Ovary (tissue), 3 donors: ENCODE data around the gene TRPM3.

Source experiments
- CTCF ChIP-seq, 3 donors: fragments of 450-650 bp in 2 of 3; fragments of 200-600 bp in 1 of 3; IDR thresholded peaks; one replicate each; pipeline versions ENCODE4 v1.5.1 to v1.8.0; 2016 to 2022; ENCODE audit warnings: antibody characterized with exemption in 3 of 3, mild to moderate bottlenecking in 1 of 3
- EP300 ChIP-seq: sonication (generic); formaldehyde crosslinking; IDR thresholded peaks from one replicate; pipeline ENCODE4 v1.6.1; 2017; ENCODE audit warnings: antibody characterized with exemption
- POLR2A ChIP-seq: fragments of 450-650 bp; IDR thresholded peaks from one replicate; pipeline ENCODE4 v1.6.1; 2017; ENCODE audit warnings: antibody characterized with exemption, mild to moderate bottlenecking, moderate library complexity
- donor health status: DM: no; HTN: no; CAD: no.

- no peak for TF ChIP-seq CTCF (IDR thresholded peaks at IDR 0.05)
- no peak for TF ChIP-seq EP300
- TF ChIP-seq POLR2A, result no peak
These were observed 172.7 kb downstream of the TRPM3 start for GRCh38 chr9:70948744-70949143.
